GM19455 (cell line): ENCODE measurements around the gene COQ6.
"Not testable (repeated sequence)": the region's sequence is repeated elsewhere in the genome, so short reads cannot be mapped to it uniquely, and the experiment has no call there.

ENCODE experiments used
- ATAC-seq: cut with Tn5 transposase; IDR thresholded peaks from one replicate; pipeline ENCODE4 v1.9.1; 2021; ENCODE audit not compliant: unreplicated experiment

COQ6 gene

DNA sequence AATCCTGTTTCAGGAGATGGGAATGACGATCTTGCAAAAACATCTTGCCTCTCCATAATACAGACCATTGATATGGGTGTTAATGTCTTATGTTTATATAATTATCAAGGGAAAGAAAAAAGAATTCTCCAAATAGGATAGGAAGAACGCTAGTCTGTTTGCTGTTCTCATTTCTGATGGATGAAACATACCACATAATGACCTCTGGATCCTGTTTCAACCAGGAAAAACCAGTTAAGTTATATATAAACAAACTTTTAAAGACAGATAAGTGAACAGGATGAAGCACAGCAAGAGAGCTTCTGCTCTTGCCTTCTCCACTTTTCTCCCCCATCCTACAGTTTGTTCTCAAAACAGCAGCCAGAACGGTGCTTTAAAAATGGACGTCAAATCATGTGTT is 27.8 kb downstream of the COQ6 start:
- ATAC-seq, result no peak

DNA sequence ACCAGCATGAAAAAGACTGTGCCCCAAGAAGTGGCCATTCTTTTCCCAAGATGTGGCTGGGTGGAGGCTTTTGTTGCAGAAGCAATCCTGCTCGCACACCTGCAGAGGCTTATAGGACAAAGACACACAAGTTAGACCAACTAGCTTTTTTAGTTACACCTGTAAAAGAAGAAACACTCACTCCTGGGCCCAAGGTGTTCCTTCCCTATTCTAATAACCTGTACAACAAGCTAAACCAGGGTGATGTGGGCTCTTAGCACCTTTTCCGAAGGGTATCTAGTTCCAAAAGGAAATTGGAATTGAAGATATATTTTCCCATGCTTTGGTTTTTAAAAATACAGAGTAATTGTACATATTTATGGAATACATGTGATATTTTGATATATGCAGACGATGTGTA is 38.0 kb downstream of the COQ6 start:
- no peak for ATAC-seq

DNA sequence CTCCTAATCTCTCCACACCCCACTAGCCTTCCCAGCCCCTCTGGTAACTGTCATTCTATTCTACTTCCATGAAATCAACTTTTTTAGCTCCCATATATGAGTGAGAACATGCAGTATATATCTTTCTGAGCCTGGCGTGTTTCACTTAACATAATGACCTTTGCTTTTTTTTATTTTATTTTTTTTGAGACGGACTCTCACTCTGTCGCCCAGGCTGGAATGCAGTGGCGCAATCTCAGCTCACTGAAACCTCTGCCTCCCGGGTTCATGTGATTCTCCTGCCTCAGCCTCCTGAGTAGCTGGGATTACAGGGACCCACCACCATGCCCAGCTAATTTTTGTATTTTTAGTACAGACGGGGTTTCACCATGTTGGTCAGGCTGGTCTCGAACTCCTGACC is 38.6 kb downstream of the COQ6 start:
- ATAC-seq, result not testable (repeated sequence)

DNA sequence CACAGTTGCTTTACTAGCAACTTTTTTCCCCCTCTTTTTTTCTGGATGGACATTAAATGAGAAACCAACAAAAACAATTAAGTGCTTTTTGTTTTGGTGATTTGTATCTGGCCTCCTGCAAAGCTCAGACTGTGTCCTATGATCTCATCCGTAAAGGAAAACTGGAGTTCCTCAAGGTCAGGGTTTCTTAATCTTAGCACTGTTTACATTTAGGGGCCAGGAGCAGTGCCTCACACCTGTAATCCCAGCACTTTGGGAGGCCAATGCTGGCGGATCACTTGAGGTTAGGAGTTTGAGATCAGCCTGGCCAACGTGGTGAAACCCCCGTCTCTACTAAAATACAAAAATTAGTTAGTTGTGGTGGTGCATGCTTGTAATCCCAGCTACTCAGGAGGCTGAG is 41.0 kb downstream of the COQ6 start:
- ATAC-seq, result no peak

DNA sequence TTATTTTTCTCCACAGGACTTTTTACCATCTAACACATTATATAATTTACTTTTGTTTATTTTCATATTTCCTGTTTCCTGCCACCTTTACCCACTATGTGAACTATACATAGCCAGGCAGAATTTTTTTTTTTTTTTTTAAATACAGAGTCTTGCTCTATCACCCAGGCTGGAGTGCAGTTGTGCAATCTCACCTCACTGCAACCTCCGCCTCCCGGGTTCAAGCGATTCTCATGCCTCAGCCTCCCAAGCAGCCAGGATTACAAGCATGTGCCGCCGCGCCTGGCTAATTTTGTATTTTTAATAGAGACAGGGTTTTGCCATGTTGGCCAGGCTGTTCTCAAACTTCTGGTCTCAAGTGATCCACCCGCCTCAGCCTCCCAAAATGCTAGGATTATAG is 44.8 kb downstream of the COQ6 start:
- ATAC-seq, result not testable (repeated sequence)

DNA sequence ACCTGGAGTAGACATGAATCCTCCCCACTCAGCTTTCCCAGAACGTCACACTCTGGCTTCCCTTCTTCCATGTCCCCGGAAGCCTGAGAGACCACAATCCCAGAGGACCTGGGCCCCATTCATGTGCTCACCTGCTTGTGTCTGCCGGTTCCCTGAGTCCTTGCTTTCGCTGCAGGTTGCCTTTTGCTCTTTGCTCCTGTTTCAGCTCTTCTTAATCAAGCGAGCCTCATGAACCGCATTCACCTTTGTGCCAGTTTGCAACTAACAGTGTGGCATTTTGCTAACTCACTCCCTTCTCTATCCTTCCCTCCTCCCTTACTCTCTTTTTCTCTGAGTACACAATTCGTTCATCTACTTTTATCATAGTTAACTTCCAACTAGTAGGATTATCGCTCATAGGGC is 45.9 kb downstream of the COQ6 start:
- ATAC-seq, result no peak

DNA sequence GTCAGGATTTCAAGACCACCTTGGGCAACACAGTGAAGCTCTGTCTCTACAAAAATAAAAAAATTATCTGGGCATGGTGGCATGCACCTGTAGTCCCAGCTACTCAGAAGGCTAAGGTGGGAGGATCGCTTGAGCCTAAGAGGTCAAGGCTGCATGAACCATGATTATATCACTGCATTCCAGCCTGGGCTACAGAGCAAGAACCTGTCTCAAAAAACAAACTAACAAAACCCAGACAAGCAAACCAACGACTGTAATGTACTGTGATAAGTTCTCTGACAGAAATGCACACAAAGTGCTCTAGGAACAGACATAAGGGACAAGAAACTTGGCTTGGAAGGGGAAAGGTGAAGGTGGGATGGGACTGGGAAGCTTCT is 46.6 kb downstream of the COQ6 start:
- no peak for ATAC-seq

DNA sequence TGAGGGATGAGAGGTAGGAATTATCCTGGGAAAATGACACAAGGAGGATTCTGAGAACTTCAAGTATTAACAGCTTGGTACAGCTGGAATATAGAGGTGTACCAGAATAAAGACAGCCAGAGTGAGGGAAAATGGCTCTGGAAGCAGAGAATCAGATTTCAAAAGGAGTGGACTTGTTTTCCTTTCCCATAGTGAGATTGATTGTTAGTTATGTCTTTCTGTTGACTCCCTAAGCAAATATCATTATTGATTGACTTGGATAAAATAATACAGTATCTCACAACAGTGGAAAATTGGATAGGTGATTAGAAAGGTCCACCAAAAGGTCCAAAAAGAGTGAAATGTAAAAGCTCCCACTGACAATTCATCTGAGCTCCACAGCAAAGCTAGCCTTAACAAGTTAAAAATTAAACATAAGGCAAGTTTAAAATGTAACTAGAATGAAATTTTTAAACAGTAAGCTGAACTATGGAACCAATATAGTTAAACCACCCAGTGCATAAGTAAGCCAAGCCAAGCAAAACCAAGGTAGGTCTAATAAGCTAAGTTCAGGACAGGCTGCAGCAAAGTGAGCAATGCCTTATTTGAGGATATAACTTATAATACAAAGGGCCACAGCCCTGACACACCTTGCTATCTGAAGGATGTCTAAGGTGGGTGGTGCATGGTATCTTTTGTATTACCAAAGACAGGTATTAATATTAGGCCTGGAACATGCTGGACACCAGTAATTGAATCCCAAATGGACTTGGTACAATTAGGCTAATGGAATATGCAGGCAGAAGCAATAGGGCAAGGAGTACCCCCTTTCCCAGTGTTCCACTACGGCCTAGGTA is 47.2 kb downstream of the COQ6 start:
- no peak for ATAC-seq

DNA sequence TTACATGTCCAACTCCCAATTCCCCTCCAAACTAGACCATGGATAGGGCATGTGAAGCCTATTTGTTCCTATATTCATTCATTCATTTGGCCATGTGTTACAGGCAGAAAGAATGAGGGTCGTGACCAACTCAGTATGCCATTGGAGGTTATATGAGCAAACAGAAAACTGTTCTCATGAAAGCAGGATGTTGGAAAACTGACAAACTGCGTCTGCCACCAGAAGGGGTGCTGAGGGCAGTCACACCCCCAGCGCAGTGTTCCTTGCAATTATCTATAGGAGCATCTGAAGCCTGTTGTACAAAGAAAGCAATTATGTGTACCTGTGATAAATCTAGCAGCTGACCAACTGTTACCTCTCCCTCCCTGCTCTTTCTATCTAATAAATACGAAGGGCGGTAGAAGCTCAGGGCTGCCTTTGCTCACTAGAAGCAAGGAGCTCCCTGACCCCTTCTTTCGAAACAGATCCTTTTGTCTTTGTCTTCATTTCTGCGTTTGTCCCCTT is 47.9 kb downstream of the COQ6 start:
- ATAC-seq, result no peak

DNA sequence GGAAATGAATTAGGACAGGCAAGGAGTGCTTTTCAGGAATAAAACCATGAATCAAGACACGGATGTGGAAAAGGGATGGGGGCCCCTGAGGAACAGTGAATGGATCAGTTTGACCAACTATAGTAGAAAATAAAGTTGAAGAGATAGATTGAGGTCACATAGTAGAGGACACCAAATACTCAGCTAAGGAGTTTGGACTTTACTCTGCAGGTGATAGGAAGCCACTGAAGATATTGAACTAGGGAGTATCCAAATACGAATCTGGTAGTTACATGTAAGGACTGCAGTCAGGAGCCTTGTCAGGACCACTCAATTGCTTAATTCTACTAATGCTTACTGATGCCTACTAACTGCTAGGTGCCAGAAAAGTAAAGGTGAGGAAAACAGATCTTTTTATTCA is 48.6 kb downstream of the COQ6 start:
- no peak for ATAC-seq

DNA sequence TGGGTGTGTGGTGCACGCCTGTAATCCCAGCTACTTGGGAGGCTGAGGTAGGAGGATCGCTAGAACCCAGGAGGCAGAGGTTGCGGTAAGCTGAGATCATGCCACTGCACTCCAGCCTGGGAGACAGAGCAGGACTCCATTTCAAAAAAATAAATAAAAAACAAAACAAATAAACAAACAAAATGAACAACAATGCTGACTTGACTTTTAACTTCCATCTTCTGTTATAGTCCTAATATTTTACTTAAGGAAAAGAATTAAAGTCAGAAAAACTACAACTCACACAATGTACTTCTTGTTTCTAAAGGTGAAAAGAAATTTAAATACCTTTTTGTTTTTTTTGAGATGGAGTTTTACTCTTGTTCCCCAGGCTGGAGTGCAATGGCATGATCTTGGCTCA is 55.6 kb downstream of the COQ6 start:
- not testable (repeated sequence) for ATAC-seq

DNA sequence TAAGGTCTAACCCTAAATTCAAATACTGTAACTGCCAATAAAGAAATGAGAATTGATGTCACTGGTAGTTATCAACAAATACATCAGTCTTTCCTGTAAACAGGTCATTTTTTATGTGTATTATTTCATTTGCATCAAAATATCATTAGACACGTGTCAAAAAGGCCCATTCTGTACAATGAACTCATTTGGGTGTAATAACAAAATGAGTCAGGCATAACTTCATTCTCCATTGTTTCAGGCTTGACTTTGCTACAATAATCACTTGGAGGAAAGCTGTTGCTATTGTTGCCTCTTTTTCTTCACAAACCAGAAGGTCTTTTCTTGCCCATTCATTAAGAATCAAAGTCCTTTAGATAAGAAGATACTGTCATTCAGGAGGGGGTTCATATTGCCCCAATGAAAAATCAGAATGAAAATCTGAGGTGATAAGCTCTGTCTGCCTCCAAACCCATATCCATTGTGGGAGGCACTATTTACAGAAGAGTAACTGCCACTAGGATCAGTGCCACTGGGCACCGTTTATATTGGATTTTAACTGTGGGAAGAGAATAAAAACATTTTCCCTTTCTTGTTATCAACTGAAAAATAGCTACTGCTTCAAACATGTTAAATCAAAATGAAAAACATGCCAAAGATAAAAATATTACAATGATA is 58.9 kb downstream of the COQ6 start:
- ATAC-seq, result no peak
